ENCODE measurements around the gene ARG1.

DNA sequence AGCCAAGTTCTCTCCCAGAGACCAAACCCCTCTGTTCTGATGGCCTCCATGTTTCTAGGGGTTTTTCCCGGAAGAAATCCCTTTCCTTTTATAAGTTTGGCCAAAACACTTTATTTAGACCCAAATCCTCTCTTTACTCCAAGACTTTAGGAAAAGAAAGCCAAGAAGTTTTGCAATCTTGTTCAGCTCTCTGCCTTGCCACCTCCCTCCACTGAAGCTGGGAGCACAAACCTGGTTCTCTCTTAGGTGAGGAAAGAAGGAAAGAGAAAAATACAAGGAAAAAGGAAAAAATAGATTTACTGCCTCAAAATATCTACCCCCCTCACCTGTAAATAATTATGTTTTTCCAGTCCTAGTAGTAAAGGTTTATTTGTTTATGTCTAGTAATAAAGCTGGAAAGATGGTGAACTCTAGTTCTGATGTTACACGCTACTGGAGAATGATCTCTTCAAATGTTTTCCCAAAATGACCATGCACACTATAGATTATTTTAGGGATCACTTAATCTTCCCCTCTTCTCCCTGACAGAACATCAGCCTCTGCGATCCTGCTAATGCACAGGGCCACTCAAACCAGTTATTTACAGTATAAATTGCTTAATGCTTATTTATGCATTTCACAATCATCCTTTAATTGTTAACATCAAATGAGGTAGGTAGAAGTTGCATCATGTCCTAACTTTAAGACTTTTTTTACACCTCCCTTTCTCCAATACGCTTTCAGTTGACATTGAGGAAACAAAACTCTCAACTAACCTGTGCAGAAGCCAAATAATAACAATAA is 10.9 kb upstream of the ARG1 start:
- TF ChIP-seq POLR2A (IDR thresholded peaks at IDR 0.05): no peak
- TF ChIP-seq, protein P1, sequence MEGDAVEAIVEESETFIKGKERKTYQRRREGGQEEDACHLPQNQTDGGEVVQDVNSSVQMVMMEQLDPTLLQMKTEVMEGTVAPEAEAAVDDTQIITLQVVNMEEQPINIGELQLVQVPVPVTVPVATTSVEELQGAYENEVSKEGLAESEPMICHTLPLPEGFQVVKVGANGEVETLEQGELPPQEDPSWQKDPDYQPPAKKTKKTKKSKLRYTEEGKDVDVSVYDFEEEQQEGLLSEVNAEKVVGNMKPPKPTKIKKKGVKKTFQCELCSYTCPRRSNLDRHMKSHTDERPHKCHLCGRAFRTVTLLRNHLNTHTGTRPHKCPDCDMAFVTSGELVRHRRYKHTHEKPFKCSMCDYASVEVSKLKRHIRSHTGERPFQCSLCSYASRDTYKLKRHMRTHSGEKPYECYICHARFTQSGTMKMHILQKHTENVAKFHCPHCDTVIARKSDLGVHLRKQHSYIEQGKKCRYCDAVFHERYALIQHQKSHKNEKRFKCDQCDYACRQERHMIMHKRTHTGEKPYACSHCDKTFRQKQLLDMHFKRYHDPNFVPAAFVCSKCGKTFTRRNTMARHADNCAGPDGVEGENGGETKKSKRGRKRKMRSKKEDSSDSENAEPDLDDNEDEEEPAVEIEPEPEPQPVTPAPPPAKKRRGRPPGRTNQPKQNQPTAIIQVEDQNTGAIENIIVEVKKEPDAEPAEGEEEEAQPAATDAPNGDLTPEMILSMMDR (IDR thresholded peaks at IDR 0.05): no peak
- no peak for TF ChIP-seq POLR2AphosphoS5 (IDR thresholded peaks at IDR 0.05; ENCODE audit: insufficient read depth in 1 of 2, low read depth in 1 of 2)
